Measurements from ENCODE around the gene TRDMT1. TPM values are rescaled to one million over a fixed set of nuclear protein-coding genes. Genes with fewer than 3 reads are reported as not detected.

Gene TRDMT1
- total RNA-seq, 6 experiments from 2014 or later, result 6.8 to 13.0 (median 8.6) TPM

DNA sequence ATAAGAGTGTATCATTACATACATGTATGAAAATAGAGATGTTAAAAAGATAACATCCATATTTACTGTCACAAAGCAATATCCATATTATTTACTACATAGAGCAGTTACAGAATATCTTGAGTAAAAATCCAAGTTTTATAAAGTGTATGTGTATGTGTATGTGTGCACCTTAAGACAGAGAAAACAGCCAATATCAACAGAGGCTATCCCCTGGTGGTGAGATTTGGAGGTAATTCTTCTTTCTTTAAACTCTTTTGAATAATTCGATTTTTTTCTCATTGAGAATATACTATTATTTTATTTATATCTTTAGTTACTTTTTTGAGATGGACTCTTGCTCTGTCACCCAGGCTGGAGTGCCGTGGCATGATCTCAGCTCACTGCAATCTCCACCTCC lies 18.4 kb downstream of the TRDMT1 start:
- H3K27ac Mint-ChIP-seq, result no peak overlapping the region
- TF ChIP-seq, protein P1, sequence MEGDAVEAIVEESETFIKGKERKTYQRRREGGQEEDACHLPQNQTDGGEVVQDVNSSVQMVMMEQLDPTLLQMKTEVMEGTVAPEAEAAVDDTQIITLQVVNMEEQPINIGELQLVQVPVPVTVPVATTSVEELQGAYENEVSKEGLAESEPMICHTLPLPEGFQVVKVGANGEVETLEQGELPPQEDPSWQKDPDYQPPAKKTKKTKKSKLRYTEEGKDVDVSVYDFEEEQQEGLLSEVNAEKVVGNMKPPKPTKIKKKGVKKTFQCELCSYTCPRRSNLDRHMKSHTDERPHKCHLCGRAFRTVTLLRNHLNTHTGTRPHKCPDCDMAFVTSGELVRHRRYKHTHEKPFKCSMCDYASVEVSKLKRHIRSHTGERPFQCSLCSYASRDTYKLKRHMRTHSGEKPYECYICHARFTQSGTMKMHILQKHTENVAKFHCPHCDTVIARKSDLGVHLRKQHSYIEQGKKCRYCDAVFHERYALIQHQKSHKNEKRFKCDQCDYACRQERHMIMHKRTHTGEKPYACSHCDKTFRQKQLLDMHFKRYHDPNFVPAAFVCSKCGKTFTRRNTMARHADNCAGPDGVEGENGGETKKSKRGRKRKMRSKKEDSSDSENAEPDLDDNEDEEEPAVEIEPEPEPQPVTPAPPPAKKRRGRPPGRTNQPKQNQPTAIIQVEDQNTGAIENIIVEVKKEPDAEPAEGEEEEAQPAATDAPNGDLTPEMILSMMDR (IDR thresholded peaks at IDR 0.05), result peak; percentile 69
- H3K9me3 Mint-ChIP-seq, result no peaks in the 10 kb centered on the region
- no peaks in the 10 kb centered on the region; the same call in 1 of the 2 replicates for H3K27me3 Mint-ChIP-seq (ENCODE audit: insufficient read depth)
- H3K36me3 Mint-ChIP-seq (ENCODE audit: low read depth), result no peaks in the 10 kb centered on the region
- peaks cover 9% of the 10 kb centered on the region for H3K4me1 Mint-ChIP-seq (ENCODE audit: low read depth)
- H3K4me3 Mint-ChIP-seq, result no peak overlapping the region
- no peak for DNase-seq

DNA sequence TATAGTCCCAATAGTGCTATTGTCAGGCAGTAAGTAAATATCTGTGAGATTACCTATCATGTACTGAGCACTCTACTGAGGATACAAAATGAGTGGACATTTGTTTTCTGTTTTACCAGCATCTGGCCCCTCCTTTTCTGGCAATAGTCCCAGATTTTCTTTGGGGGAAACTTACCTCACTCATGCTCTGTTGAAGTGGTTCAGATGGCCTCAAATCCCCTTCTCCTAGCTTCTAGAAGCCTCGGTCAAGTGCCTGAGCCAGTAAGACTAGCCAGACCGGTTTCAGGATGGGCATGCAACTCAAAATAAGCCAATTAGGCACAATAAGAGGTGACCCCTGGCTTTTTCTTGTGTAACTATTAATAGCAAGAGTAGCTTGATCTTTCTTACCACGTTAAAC lies 19.7 kb downstream of the TRDMT1 start:
- no peaks in the 10 kb centered on the region for H3K9me3 Mint-ChIP-seq
- TF ChIP-seq, protein P1 (IDR thresholded peaks at IDR 0.05), result no peak
- no peaks in the 10 kb centered on the region; the same call in 1 of the 2 replicates for H3K27me3 Mint-ChIP-seq (ENCODE audit: insufficient read depth)
- no peak for DNase-seq
- no peak overlapping the region for H3K4me3 Mint-ChIP-seq
- H3K27ac Mint-ChIP-seq, result no peak overlapping the region
- H3K4me1 Mint-ChIP-seq (ENCODE audit: low read depth), result peaks cover 9% of the 10 kb centered on the region
- H3K36me3 Mint-ChIP-seq (ENCODE audit: low read depth), result no peaks in the 10 kb centered on the region

DNA sequence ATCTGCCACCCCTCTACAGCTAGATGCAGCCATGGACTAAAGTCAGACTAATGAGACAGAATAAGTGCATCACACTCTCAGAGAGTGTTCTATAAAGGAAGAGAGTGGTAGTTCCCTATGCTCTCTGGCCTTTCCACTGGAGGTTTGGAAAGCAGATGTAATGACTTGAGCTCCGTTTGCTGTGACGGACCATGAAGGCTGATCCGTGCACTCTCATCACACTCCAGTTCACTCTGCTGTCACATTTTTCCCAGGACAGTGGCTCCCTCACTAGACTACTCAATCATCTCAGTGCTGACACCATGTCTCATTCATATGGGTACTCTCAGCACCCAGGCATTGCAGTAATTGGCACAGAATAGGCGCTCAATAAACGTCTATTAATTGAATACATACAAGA lies 20.4 kb downstream of the TRDMT1 start:
- Mint-ChIP-seq H3K4me1 (ENCODE audit: low read depth) (peaks cover 14% of the 10 kb centered on the region), H3K27ac (no peak overlapping the region), H3K4me3 (no peak overlapping the region), H3K36me3 (ENCODE audit: low read depth) (no peaks in the 10 kb centered on the region), H3K27me3 (ENCODE audit: insufficient read depth) (no peaks in the 10 kb centered on the region; the same call in 1 of the 2 replicates), H3K9me3 (no peaks in the 10 kb centered on the region)
- TF ChIP-seq, protein P1 (IDR thresholded peaks at IDR 0.05), result no peak
- no peak for DNase-seq

DNA sequence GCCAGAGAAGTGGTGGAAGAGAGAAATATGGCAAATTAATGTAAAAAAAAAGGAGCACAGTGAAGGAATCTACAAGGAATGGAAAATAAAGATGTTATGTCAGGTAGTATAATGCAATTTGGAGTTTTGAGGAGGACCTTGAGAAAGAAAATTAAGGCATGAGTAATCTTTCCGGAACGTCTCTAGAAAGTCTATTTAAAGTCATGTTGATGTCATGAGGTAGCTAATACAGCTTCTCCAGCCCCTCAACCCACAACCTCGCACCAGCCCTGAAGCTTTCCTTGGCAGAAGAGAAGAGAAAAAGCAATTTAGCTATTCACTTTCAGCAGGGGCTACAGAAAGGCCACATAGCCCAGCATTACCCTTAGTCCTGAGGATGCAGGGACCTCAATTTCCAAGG lies 22.5 kb downstream of the TRDMT1 start:
- no peak for DNase-seq
- Mint-ChIP-seq H3K27me3 (ENCODE audit: insufficient read depth) (no peaks in the 10 kb centered on the region; the same call in 1 of the 2 replicates), H3K27ac (no peak overlapping the region), H3K9me3 (no peaks in the 10 kb centered on the region), H3K4me3 (no peak overlapping the region), H3K36me3 (ENCODE audit: low read depth) (no peaks in the 10 kb centered on the region), H3K4me1 (ENCODE audit: low read depth) (peaks cover 33% of the 10 kb centered on the region)
- TF ChIP-seq, protein P1 (IDR thresholded peaks at IDR 0.05), result no peak

DNA sequence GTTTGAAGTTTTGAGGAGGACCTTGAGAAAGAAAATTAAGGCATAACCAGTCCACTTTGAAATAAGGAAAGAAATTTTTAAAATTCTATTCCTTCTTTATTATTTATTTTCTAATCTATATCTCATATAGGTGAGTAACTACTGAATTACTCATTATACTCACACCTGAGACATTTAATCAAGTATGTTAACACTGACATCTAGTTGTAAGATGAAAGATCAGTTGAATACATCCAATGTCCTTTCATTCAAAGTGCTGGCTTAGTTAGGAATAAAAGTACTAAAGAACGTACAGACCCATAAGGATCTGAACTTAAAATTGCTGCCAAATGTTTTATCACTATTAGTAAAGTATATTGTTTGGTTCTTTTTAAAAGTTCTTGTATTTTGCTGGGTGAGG lies 23.5 kb downstream of the TRDMT1 start:
- no peaks in the 10 kb centered on the region for H3K9me3 Mint-ChIP-seq
- no peak overlapping the region for H3K4me3 Mint-ChIP-seq
- H3K27me3 Mint-ChIP-seq (ENCODE audit: insufficient read depth), result no peaks in the 10 kb centered on the region; the same call in 1 of the 2 replicates
- DNase-seq, result no peak
- TF ChIP-seq, protein P1 (IDR thresholded peaks at IDR 0.05), result no peak
- no peak overlapping the region for H3K27ac Mint-ChIP-seq
- H3K36me3 Mint-ChIP-seq (ENCODE audit: low read depth), result peaks cover 4% of the 10 kb centered on the region; the same call in 1 of the 2 replicates
- H3K4me1 Mint-ChIP-seq (ENCODE audit: low read depth), result peaks cover 33% of the 10 kb centered on the region

DNA sequence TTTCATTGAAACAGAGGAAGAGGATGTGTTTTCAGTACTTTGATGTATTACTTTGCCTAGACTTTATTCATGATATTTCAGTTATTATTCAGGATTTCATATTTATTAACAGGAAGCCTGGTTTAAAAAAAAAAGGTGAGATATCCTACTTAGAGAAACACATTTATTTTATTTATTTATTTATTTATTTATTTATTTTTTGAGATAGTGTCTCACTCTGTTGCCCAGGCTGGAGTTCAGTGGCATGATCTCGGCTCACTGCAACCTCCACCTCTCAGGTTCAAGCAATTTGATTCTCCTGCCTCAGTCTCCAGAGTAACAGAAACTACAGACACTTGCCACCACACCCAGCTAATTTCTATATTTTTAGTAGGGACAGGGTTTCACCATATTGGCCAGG lies 24.5 kb downstream of the TRDMT1 start:
- Mint-ChIP-seq H3K4me1 (ENCODE audit: low read depth) (peaks cover 33% of the 10 kb centered on the region), H3K27me3 (ENCODE audit: insufficient read depth) (no peaks in the 10 kb centered on the region; the same call in 1 of the 2 replicates), H3K9me3 (no peaks in the 10 kb centered on the region), H3K27ac (no peak overlapping the region), H3K36me3 (ENCODE audit: low read depth) (peaks cover 4% of the 10 kb centered on the region; the same call in 1 of the 2 replicates), H3K4me3 (no peak overlapping the region)
- TF ChIP-seq, protein P1 (IDR thresholded peaks at IDR 0.05), result no peak
- no peak for DNase-seq
